ENCODE data around the gene CD63.

DNA sequence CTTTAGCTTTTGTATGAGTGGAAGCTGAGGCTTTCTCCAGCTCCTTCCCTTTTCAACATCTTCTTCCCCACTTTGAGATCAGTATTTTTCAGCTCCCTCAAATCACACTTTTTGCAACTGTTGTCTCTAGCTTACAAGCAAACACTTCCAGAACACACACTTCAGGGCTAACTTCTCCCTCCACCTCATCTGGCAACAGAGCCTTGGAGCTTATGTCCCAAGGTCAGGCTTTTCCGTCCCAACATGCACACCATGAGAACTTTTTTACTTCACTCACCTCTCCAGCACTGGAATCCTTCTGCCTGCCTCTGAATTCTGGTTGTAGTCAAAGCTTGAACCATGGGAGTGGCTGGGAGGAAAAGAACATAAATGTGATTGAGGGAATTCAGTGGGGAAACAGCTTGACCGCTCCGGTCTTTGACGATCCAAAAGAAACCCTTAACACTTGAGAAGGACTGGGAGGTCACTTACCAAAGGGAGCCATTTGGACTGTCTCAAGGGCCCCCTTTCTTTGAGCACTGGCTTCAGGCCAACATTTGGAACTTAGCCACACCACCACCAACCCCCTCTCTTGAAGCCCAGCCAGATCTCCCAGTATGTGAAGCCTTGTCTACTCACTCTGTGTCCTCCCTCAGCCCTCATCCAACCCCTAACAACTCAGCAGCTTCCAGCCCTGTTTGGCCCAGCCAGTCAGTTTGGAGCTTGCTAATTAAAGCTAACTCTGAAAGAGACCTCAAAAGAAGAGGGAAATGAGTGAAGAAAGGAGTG lies 16.8 kb downstream of the CD63 start:
- TF ChIP-seq CTCF (IDR thresholded peaks at IDR 0.05) (no peak), POLR2A (IDR thresholded peaks at IDR 0.05) (no peak)
